HTERT RPE-1 (cell line): ENCODE data around the gene ARL4D.
"Not testable (repeated sequence)": the region's sequence is repeated elsewhere in the genome, so short reads cannot be mapped to it uniquely, and the experiment has no call there.

Experiments used
- in situ Hi-C: fragments of 300-500 bp; cut with MboI; formaldehyde crosslinking; loops from 4 replicates; pipeline ENCODE4 v1.14.3; 2020; ENCODE audit warnings: low sequenced_read_pairs

The ARL4D gene

GRCh38 chr17:43368740-43369506 is 29.9 kb upstream of the ARL4D start:
- in situ Hi-C loops, result no loop called here

DNA sequence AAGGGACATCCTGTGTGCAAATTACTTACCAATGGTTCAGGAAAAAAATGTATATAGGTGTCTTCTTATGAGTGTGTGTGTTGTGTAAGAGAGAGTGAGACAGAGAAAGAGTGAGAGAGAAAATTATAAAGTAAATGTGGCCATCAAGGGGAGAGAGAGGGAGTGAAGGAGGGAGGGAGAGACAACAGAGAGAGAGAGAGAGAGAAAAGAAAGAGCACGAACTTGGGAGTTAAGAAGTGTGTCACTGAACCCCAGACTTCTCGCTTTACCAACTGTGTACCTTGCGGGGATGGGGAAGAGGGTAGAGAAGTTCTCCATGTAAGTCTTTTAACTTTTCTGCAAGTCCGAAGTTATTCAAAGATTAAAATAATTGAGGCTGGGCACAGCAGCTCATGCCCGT is 28.8 kb upstream of the ARL4D start:
- in situ Hi-C loops, result no loop called here

- in situ Hi-C loops, result no loop called here
These were observed 27.5 kb upstream of the ARL4D start for GRCh38 chr17:43371227-43371821.

DNA sequence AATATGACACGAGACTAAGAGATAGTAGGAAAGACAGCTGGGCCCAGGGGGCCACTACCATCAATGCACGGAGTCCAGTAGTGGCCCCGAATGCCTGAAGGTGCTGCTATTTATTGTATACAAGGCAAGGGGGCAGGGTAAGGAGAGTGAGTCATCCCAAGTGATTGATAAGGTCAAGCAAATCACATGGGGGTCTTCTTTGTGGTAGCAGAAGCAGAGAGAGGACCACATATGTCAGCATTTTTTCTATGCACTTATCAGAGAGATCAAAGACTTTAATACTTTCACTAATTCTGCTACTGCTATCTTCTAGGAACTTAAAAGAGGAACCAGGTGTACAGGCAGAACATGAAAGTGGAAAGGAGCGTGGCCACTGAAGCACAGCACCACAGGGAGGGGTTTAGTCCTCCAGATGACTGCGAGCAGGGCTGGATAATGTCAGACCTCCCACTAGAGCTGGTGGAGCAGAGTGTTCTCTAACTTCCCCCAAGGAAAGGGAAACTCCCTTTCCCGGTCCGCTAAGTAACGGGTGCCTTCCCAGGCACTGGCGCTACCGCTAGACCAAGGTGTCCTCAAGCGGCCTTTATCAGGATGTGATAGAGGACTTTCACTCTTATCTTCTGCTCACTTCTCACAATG is 26.4 kb upstream of the ARL4D start:
- in situ Hi-C loops, result no loop called here

- in situ Hi-C loops, result no loop called here
These were observed 25.4 kb upstream of the ARL4D start for GRCh38 chr17:43373356-43373755.

GRCh38 chr17:43375915-43376314 is 22.9 kb upstream of the ARL4D start:
- in situ Hi-C loops, result not testable (repeated sequence)

DNA sequence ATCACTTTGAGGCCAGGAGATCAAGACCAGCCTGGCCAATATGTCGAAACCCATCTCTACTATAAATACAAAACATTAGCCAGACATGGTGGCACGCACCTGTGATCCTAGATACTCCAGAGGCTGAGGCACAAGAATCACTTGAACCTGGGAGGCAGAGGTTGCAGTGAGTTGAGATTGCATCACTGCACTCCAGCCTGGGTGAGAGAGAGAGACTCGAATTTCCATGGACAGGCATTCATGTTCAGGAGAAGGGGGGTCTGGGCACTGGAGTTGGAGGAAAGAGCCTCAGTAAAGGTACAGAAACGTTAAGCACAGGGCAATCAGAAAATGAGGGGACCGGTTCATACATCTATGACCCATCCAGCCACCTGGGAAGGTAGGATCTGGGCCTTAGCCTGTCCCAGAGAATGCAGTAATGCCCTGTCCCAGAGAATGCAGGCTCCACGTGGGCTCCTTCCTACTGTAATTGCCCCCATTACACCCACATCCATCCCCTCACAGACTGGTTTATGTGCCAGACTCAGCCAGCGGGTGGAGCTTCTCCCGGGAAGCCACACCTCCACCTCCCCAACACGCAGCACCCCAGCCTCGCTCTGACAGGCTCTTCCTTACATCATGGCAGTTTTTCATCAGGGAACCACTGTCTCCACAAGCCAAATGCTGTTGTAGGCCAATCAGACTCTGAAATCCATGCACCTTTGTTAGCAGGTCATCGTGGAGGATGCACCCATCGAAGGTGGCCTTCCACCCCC is 21.6 kb upstream of the ARL4D start:
- in situ Hi-C loops, result no loop called here

DNA sequence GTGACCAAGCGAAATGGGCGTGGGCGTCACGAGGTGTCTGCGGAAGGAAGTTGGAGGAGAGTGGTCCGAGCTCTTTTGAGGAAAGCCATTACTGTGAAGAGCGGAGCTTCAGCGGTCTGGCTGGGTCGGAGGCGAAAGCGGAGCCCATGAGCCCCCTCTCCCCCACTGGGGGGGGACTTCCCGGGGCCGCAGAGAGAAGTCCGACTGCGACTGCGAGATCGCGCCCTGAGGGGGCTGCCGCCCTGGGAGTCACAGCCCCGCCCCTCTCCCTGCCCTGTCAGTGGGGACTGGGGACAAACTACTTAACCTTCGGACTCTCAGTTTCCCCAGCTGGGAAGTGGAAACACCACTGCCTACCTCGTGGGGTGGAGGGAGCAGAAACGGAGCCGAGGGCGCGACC is 20.0 kb upstream of the ARL4D start:
- in situ Hi-C loops, result no loop called here

GRCh38 chr17:43380307-43380706 is 18.5 kb upstream of the ARL4D start:
- in situ Hi-C loops, result no loop called here

- in situ Hi-C loops, result no loop called here
These were observed 17.6 kb upstream of the ARL4D start for GRCh38 chr17:43381204-43381603.

DNA sequence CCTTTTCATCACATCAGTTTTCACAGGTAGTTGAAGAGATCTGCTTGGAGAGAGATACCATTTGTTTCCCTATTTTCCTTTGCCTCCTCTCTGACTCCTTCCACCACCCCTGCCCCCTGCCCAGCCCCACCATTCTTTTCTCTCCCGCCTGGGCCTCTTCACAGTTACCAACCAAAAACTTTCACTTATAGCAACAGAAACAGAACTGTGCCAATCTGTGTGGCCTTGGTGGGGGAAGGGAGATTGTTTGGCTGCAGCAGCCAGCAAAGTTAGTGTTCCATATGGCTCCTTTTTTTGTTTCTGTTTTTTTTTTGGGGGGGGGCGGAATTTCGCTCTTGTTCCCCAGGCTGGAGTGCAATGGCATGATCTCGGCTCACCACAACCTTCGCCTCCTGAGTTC is 17.2 kb upstream of the ARL4D start:
- in situ Hi-C loops, result no loop called here

DNA sequence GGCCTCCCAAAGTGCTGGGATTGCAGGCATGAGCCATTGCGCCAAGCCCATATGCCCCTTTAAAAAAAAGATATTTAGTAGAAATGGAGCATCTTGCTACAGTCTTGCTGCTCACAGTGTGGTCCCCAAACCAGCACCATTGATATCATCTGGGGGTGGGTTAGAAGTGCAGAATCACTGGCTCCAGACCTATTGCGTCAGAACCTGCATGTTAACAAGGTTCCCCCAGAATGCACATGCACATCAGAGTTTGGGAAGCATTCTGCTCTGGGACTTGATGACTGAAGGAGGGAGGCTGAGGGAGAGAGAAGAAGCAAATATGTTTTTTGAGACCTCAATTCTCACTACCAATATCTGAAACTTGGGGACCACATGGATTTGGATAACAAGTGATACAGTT is 16.0 kb upstream of the ARL4D start:
- in situ Hi-C loops, result no loop called here

- in situ Hi-C loops, result no loop called here
These were observed 15.4 kb upstream of the ARL4D start for GRCh38 chr17:43383372-43383771.

DNA sequence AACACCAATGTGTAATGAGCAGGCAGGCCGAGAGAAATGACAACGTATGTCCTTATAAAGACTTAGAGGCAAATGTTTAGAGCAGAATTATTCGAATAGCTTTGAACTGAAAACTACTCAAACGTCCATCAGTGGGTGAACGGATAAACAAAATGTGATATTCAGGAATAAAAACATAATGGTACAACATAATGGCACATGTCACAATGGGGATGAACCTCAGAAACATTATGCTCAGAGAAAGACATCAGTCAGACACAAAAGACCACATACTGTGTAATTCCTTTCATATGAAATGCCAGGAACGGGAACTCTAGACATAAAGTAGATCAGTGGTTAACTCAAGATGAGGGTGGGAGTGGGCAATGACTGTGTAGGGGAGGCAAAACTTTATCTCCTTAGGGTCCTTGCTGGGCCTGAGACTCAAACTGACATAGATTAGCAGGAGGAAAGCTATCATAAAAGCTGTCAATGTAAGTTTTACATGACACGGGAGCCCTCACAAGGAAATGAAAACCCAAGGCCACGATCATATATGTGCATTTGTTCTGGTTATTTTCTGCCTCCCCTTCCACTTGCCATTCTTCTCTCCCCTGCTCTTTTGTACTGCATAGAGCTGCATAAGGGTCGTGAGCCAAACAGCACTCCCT is 14.8 kb upstream of the ARL4D start:
- in situ Hi-C loops, result no loop called here

GRCh38 chr17:43384476-43384862 is 14.3 kb upstream of the ARL4D start:
- in situ Hi-C loops, result no loop called here

DNA sequence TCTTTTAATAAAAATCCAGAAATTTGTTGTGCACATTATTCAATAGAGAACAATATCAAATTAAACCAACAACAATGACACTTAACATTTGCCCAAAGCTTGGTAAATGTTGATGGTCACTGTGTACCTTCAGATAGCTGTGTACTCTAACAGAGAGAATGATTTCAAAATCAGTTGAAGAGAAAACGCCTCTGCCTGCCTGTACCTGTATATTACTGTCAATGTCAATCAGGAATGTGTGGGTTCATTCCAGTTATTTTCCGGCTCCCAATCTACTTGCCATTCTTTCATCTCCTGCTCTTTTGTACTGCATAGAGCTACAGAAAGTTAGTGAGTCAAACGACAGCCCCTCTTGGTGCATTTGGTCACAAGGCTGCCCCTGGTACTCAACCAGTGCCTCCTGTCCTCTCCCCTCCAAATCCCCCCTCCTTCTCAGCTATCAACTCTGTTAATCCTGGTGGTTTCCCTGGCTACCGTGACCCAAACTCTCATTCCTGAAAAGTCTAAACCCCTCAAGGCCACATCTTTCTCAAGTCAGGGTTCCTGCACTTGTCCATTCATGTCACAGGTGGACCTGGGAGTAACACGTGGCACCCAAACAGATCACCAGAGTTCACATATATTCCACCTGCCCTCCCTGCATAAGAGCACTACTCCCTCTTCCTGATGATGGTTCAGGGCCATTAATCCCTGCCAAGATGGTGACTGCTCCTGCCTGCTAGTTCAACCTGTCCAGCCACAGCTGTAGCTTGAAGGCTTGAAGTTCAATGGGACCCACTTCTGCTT is 13.6 kb upstream of the ARL4D start:
- in situ Hi-C loops, result no loop called here

DNA sequence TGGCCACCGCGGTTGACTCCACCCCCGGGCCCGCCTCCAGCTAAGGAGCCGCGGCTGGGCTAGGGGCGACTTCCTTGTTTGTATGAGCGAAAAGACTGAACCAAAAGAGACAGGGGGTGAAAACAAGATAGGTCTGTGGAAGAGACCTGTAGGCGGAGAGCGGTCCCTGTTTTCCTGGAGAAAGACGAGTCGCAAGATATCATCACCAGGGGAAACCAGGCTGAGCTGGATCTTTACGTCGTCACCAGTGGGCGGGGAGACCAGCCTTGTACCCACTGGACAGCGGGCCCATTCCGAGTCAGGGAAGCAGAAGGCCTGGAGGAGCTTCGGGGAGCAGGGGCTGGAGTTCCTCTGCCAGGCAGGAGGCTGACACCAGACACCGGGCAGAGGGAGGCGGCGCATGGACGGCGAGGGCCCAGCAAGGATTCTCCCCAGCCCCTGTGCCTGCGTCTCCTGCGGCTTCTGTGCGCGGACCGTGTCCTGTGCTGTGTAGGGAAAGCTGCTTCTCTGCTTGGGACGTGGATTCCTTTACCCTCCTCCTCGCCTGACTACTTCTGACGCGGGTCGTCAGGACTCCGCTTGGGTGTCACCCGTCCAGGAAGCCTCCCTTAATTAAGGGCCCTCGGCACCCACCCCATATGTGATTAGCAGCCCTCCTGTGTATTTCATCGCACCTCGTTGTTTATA is 10.3 kb upstream of the ARL4D start:
- in situ Hi-C loops, result no loop called here

DNA sequence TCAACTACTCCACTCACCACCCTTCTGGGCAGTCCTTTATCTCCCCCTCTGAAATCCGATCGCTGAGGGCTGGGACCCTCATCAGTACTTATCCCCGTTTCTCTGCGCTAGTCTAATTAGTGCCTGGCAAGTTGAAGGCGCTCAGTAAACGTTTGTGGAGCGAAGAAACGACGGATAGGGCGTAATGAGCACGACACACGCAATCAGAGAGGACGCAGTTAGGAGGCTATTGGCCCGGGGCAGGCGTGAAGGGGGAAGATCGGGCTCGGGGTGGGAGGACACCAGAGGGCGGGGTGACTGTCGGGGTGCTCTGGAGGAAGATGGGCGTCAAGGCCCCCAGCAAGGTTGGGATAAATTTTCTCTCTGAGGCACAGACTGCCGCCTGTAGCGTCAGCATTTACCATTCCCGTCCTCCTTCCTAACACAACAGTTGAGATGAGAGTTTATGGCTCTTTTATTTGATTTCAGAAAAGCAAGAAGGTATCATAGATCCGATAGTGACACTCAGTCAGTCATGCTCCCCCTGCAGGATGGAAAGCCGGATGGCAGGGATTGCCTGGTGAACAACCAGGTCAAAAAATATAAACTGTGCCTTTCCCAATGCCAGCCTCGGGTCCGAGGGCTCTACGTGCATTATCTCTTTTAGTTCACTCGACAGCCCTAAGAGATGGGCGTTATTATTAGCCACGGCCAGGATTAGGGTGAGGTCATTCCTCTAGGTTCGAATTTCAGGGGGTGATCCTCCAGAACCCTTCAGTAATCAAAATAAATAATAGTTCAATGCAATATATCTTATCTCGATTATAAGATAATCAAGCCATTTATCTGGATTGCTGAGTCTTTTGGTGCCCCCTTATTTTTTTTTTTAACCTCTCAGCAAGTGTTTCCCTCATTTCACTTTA is 9.5 kb upstream of the ARL4D start:
- in situ Hi-C loops, result no loop called here

GRCh38 chr17:43392397-43392796 is 6.4 kb upstream of the ARL4D start:
- in situ Hi-C loops, result no loop called here
